SK-N-SH (cell line): ENCODE measurements around the gene RAP1GAP. TPM values are rescaled to one million over a fixed set of nuclear protein-coding genes. Genes with fewer than 3 reads are reported as not detected.

Source experiments
- CTCF ChIA-PET: fragments of 300-600, 350-600 bp; formaldehyde crosslinking; extraction: SDS; loops from one replicate; lab custom pipeline; 2021; lab: Yijun Ruan, JAX
- POLR2A ChIA-PET: fragments of 350-600 bp; sonication (Branson Sonifier 250); formaldehyde crosslinking; extraction: SDS; loops from one replicate; lab custom pipeline; 2020; ENCODE audit warnings: antibody characterized with exemption, inconsistent platforms; lab: Yijun Ruan, JAX
- DNase-seq: peaks from one replicate; pipeline ENCODE4 v3.0.0; 2012
- H2AFZ ChIP-seq: fragments of 200-600 bp; sonication (generic); 2 replicates; pipeline ENCODE4 v1.8.1; 2016; ENCODE audit warnings: antibody characterized with exemption, mild to moderate bottlenecking, low read depth
- H3F3A ChIP-seq: fragments of 200-600 bp; sonication (generic); replicated peaks from 2 replicates; pipeline ENCODE3; 2016; ENCODE audit warnings: antibody characterized with exemption, mild to moderate bottlenecking; ENCODE audit not compliant: insufficient read depth
- H3K27ac ChIP-seq, 2 experiments: fragments of 200-500 bp in 1 of 2; fragments of 200-600 bp in 1 of 2; sonication (Bioruptor generic) in 1 of 2; sonication (generic), shearing (Covaris generic) in 1 of 2; 2 replicates each; pipeline versions ENCODE4 v1.5.1 to v1.6.1; 2014 to 2016; ENCODE audit warnings: low read depth in 2 of 2, inconsistent platforms in 1 of 2, low read length in 1 of 2, mild to moderate bottlenecking in 1 of 2, mixed read lengths in 1 of 2
- H3K27me3 ChIP-seq: fragments of 200-600 bp; sonication (generic), shearing (Covaris generic); 2 replicates; pipeline ENCODE4 v1.6.1; 2016; ENCODE audit warnings: mixed run types; ENCODE audit not compliant: insufficient read depth
- H3K36me3 ChIP-seq, 2 experiments: fragments of 200-500 bp in 1 of 2; fragments of 200-600 bp in 1 of 2; sonication (Bioruptor generic) in 1 of 2; sonication (generic) in 1 of 2; replicated peaks in 1 of 2; 2 replicates each; pipeline versions ENCODE3 to v1.5.1; 2014 to 2016; ENCODE audit warnings: low read length in 1 of 2, mild to moderate bottlenecking in 1 of 2; ENCODE audit not compliant: insufficient read depth in 2 of 2, control insufficient read depth in 1 of 2
- H3K4me1 ChIP-seq, 2 experiments: fragments of 200-500 bp in 1 of 2; fragments of 200-600 bp in 1 of 2; sonication (Bioruptor generic) in 1 of 2; sonication (generic), shearing (Covaris generic) in 1 of 2; 2 replicates each; pipeline versions ENCODE4 v1.5.1 to v1.6.1; 2014 to 2016; ENCODE audit warnings: low read depth in 1 of 2, low read length in 1 of 2, mixed run types in 1 of 2; ENCODE audit not compliant: insufficient read depth in 2 of 2, control insufficient read depth in 1 of 2
- H3K4me2 ChIP-seq: fragments of 200-600 bp; sonication (generic), shearing (Covaris generic); 2 replicates; pipeline ENCODE4 v1.6.1; 2017; ENCODE audit warnings: mixed run types
- H3K4me3 ChIP-seq, 2 experiments: fragments of 200-500 bp in 1 of 2; fragments of 200-600 bp in 1 of 2; sonication (Bioruptor generic) in 1 of 2; sonication (generic), shearing (Covaris generic) in 1 of 2; 2 replicates each; pipeline versions ENCODE4 v1.5.1 to v1.8.1; 2014 to 2016; ENCODE audit warnings: low read depth in 2 of 2, inconsistent platforms in 1 of 2, low read length in 1 of 2, mild to moderate bottlenecking in 1 of 2, mixed read lengths in 1 of 2, moderate library complexity in 1 of 2
- H3K79me2 ChIP-seq: fragments of 200-600 bp; sonication (generic); 2 replicates; pipeline ENCODE4 v1.8.1; 2017; ENCODE audit warnings: mild to moderate bottlenecking; ENCODE audit not compliant: insufficient read depth
- H3K9ac ChIP-seq: fragments of 200-600 bp; sonication (generic); 2 replicates; pipeline ENCODE4 v1.6.1; 2017; ENCODE audit warnings: mixed run types
- H3K9me2 ChIP-seq: fragments of 200-600 bp; sonication (generic); 2 replicates; pipeline ENCODE4 v1.6.1; 2017; ENCODE audit warnings: mixed run types
- H3K9me3 ChIP-seq: fragments of 200-600 bp; sonication (generic); 2 replicates; pipeline ENCODE4 v1.6.1; 2017; ENCODE audit warnings: mixed run types, mild to moderate bottlenecking, moderate library complexity
- H4K20me1 ChIP-seq: fragments of 200-600 bp; sonication (generic); 2 replicates; pipeline ENCODE4 v1.6.1; 2017; ENCODE audit warnings: mild to moderate bottlenecking, mixed run types; ENCODE audit not compliant: insufficient read depth
- ELF1 ChIP-seq: IDR thresholded peaks from 2 replicates; pipeline ENCODE4 v1.4.0; 2012
- EZH2phosphoT487 ChIP-seq: fragments of 200-600 bp; sonication (generic); IDR thresholded peaks from 2 replicates; pipeline ENCODE4 v1.6.1; 2017; ENCODE audit warnings: low read depth, mixed run types, mild to moderate bottlenecking, antibody characterized with exemption, moderate library complexity, borderline replicate concordance
- FOSL2 ChIP-seq: IDR thresholded peaks from 2 replicates; pipeline ENCODE4 v1.4.0; 2012; ENCODE audit warnings: low read depth, mild to moderate bottlenecking, moderate library complexity, borderline replicate concordance
- FOXJ3 ChIP-seq: sonication (generic); formaldehyde crosslinking; IDR thresholded peaks from 2 replicates; pipeline ENCODE4 v1.5.1; 2020; ENCODE audit warnings: mild to moderate bottlenecking, missing genetic modification reagents
- GATA2 ChIP-seq: sonication (generic); formaldehyde crosslinking; IDR thresholded peaks from 2 replicates; pipeline ENCODE4 v1.5.0; 2020; ENCODE audit warnings: mild to moderate bottlenecking, missing genetic modification reagents
- MXI1 ChIP-seq: IDR thresholded peaks from 2 replicates; pipeline ENCODE4 v1.6.1; 2012; ENCODE audit warnings: mild to moderate bottlenecking, low read depth, low read length, improper control_type of control experiment
- NRF1 ChIP-seq: IDR thresholded peaks from 2 replicates; pipeline ENCODE4 v1.6.1; 2012; ENCODE audit warnings: low read depth, mild to moderate bottlenecking, low read length
- RAD21 ChIP-seq: IDR thresholded peaks from 2 replicates; pipeline ENCODE4 v1.6.1; 2012; ENCODE audit warnings: mild to moderate bottlenecking, low read length
- REST ChIP-seq: IDR thresholded peaks from 2 replicates; pipeline ENCODE4 v1.6.1; 2012; ENCODE audit warnings: mild to moderate bottlenecking, low read depth, low read length, moderate library complexity
- RFX5 ChIP-seq: IDR thresholded peaks from 2 replicates; pipeline ENCODE4 v1.6.1; 2012; ENCODE audit warnings: mild to moderate bottlenecking, improper control_type of control experiment, low read length
- SIN3A ChIP-seq: IDR thresholded peaks from 2 replicates; pipeline ENCODE4 v1.6.1; 2012; ENCODE audit warnings: low read depth, mild to moderate bottlenecking, low read length, moderate library complexity, borderline replicate concordance
- TAF1 ChIP-seq: IDR thresholded peaks from 2 replicates; pipeline ENCODE4 v1.6.1; 2012; ENCODE audit warnings: low read depth, mild to moderate bottlenecking, low read length, moderate library complexity, borderline replicate concordance
- TEAD4 ChIP-seq: IDR thresholded peaks from 2 replicates; pipeline ENCODE4 v1.4.0; 2012; ENCODE audit warnings: mild to moderate bottlenecking, borderline replicate concordance; ENCODE audit not compliant: insufficient read depth
- USF1 ChIP-seq: IDR thresholded peaks from 2 replicates; pipeline ENCODE4 v1.4.0; 2012; ENCODE audit warnings: low read depth, borderline replicate concordance
- WGBS: methylation state at CpG from one replicate; pipeline ENCODE4 v1.1.6; 2017; ENCODE audit warnings: low lambda C conversion rate; 5-methylcytosine and 5-hydroxymethylcytosine counted together
- polyA plus RNA-seq, 3 experiments: library from polyadenylated mRNA; depleted of rRNA; stranded (reverse); fragments of >200 nt; gene quantifications; 2 replicates each; pipeline ENCODE4 v1.2.3, GENCODE V29; 2012

RAP1GAP gene
- 0.78 and 0.99 TPM in 2 replicates for polyA plus RNA-seq (2012; rRNA removed)
- 0.53 and 0.84 TPM in 2 replicates for polyA plus RNA-seq (2012; cell fraction: cytosol; rRNA removed)
- 0.89 and 1.3 TPM in 2 replicates for polyA plus RNA-seq (2012; cell fraction: nucleus; rRNA removed)

- peaks cover 9 to 30% of the 10 kb centered on the region in 2 experiments; a peak in 3 of 4 replicates for H3K4me1 ChIP-seq
- no peaks in the 10 kb centered on the region for H3K36me3 ChIP-seq
- 74% methylated on average over 26 of the region's 64 CpGs for WGBS
- H3F3A ChIP-seq: no peaks in the 10 kb centered on the region
- POLR2A ChIA-PET: no interaction called here
- no peak within 1 kb of the TSS for H3K27ac ChIP-seq
- H3K9me2 ChIP-seq: no peaks in the 10 kb centered on the region
- peaks cover 7% of the 10 kb centered on the region; the same call in 1 of the 2 replicates for H4K20me1 ChIP-seq
- no peak within 1 kb of the TSS for H3K9ac ChIP-seq
- H3K4me2 ChIP-seq: peak within 1 kb of the TSS; percentile 71; the same call in 1 of the 2 replicates
- peak; percentile 86 for DNase-seq
- H2AFZ ChIP-seq: no peak within 1 kb of the TSS
- no peaks in the 10 kb centered on the region for H3K79me2 ChIP-seq
- peak within 1 kb of the TSS in 1 of 2 experiments; percentile 44; a peak in 2 of 4 replicates for H3K4me3 ChIP-seq
- TF ChIP-seq GATA2 (CRISPR knock-in tag): no peak
- TF ChIP-seq TEAD4: no peak
- no peak for TF ChIP-seq TAF1
- peak; percentile 67; the same call in 1 of the 2 replicates for TF ChIP-seq USF1
- TF ChIP-seq FOXJ3 (CRISPR knock-in tag): no peak
- TF ChIP-seq RAD21: no peak
- H3K27me3 ChIP-seq: peaks cover 8% of the 10 kb centered on the region; the same call in 1 of the 2 replicates
- no peaks in the 10 kb centered on the region for H3K9me3 ChIP-seq
- CTCF ChIA-PET: interaction anchor here (0.6 to 1.7 kb wide), 5 partner anchors 9 to 34 kb away, joined by 3 to 11 read pairs (median 3); no protein-coding TSS in a partner anchor
These were observed at the start of gene RAP1GAP for GRCh38 chr1:21669258-21670058. TSS of gene RAP1GAP (minus strand) at chr1:21669357. CDS start at chr1:21620032, 49,325 bp downstream.

GRCh38 chr1:21716169-21716568 lies 47.0 kb upstream of the RAP1GAP start:
- ChIA-PET CTCF (interaction anchor here (1.1 kb wide), 1 partner anchor 12 kb away, joined by 4 read pairs; no protein-coding TSS in a partner anchor), POLR2A (no interaction called here)
- peaks cover 49 to 62% of the 10 kb centered on the region in 2 experiments for H3K36me3 ChIP-seq
- DNase-seq: no peak
- H3K79me2 ChIP-seq: no peaks in the 10 kb centered on the region; the same call in 1 of the 2 replicates
- no peaks in the 10 kb centered on the region for H3K9me3 ChIP-seq
- H3K4me3 ChIP-seq: no peak overlapping the region
- no peaks in the 10 kb centered on the region for H3K27me3 ChIP-seq
- no peaks in the 10 kb centered on the region for H3K9me2 ChIP-seq
- peaks cover 5% of the 10 kb centered on the region for H3F3A ChIP-seq
- H4K20me1 ChIP-seq: no peaks in the 10 kb centered on the region
- WGBS: 97% methylated on average over 2 of the region's 2 CpGs
- H2AFZ ChIP-seq: no peak overlapping the region
- no peak overlapping the region for H3K9ac ChIP-seq
- no peaks in the 10 kb centered on the region for H3K4me1 ChIP-seq
- H3K27ac ChIP-seq: no peak overlapping the region
- no peak for TF ChIP-seq SIN3A
- no peak for TF ChIP-seq NRF1
- no peak for TF ChIP-seq ELF1
- H3K4me2 ChIP-seq: no peak overlapping the region

- H3K9ac ChIP-seq: no peak overlapping the region
- no peak overlapping the region for H3K4me3 ChIP-seq
- peaks cover 18% of the 10 kb centered on the region for H3F3A ChIP-seq
- no peak for DNase-seq
- POLR2A ChIA-PET: no interaction called here
- H3K4me1 ChIP-seq: no peaks in the 10 kb centered on the region
- H4K20me1 ChIP-seq: no peaks in the 10 kb centered on the region; the same call in 1 of the 2 replicates
- CTCF ChIA-PET: interaction anchor here (1.5 kb wide), 1 partner anchor 255 kb away, joined by 5 read pairs; no protein-coding TSS in a partner anchor
- H3K27ac ChIP-seq: no peak overlapping the region
- H3K9me2 ChIP-seq: no peaks in the 10 kb centered on the region
- H2AFZ ChIP-seq: no peak overlapping the region
- no peaks in the 10 kb centered on the region for H3K79me2 ChIP-seq
- no peak overlapping the region for H3K4me2 ChIP-seq
- 96% methylated on average over 4 of the region's 4 CpGs for WGBS
- H3K27me3 ChIP-seq: no peaks in the 10 kb centered on the region
- H3K36me3 ChIP-seq: peaks cover 55 to 67% of the 10 kb centered on the region in 2 experiments
- H3K9me3 ChIP-seq: no peaks in the 10 kb centered on the region
- TF ChIP-seq REST (no peak), RFX5 (no peak), FOSL2 (no peak), MXI1 (no peak), EZH2phosphoT487 (no peak)
These were observed 38.7 kb upstream of the RAP1GAP start for GRCh38 chr1:21707891-21708290.
